HEK293 (cell line): ENCODE results near the gene ESPL1.

Experiments
- CTCF ChIA-PET: fragments of 350-600 bp; formaldehyde crosslinking; extraction: SDS; loops from one replicate; lab custom pipeline; 2021; ENCODE audit warnings: antibody characterized with exemption; lab: Yijun Ruan, JAX
- POLR2A ChIA-PET: fragments of 300-600 bp; formaldehyde crosslinking; extraction: SDS; loops from one replicate; lab custom pipeline; 2020; ENCODE audit warnings: antibody characterized with exemption, inconsistent platforms; lab: Yijun Ruan, JAX
- H3K27ac ChIP-seq: fragments of 200-500 bp; sonication (Bioruptor generic); 2 replicates; pipeline ENCODE4 v1.5.1; 2014; ENCODE audit warnings: low read depth, low read length, control low read depth, inconsistent platforms; ENCODE audit errors: extremely low read depth
- H3K36me3 ChIP-seq, 2 experiments: fragments of 200-500 bp in 1 of 2; sonication (Bioruptor generic) in 1 of 2; 1 replicate in 1 of 2; 2 replicates in 1 of 2; pipeline ENCODE4 v1.5.1; 2014 to 2017; ENCODE audit warnings: inconsistent platforms in 2 of 2, low read length in 2 of 2; ENCODE audit not compliant: control insufficient read depth in 2 of 2, insufficient read depth in 1 of 2
- H3K4me1 ChIP-seq: fragments of 200-500 bp; sonication (Bioruptor generic); 2 replicates; pipeline ENCODE4 v1.5.1; 2014; ENCODE audit warnings: mild to moderate bottlenecking, low read length, inconsistent platforms; ENCODE audit not compliant: control insufficient read depth, insufficient read depth
- H3K4me3 ChIP-seq: 2 replicates; pipeline ENCODE4 v1.5.1; 2011; ENCODE audit warnings: low read depth, mild to moderate bottlenecking, control low read depth, low read length, moderate library complexity
- H3K9me3 ChIP-seq: fragments of 200-500 bp; sonication (Bioruptor generic); 2 replicates; pipeline ENCODE4 v1.5.1; 2014; ENCODE audit warnings: low read depth, low read length, inconsistent platforms; ENCODE audit not compliant: control insufficient read depth, insufficient read depth
- AEBP2 ChIP-seq: fragments of 450-650 bp; formaldehyde crosslinking; IDR thresholded peaks from 2 replicates; pipeline ENCODE4 v1.5.1; 2016; ENCODE audit warnings: missing biosample characterization, missing genetic modification characterization, borderline replicate concordance
- CTCF ChIP-seq: fragments of 450-650 bp; formaldehyde crosslinking; IDR thresholded peaks from 2 replicates; pipeline ENCODE4 v1.5.1; 2016; ENCODE audit warnings: missing biosample characterization, missing genetic modification characterization
- PRDM2 ChIP-seq: fragments of 450-650 bp; formaldehyde crosslinking; IDR thresholded peaks from 2 replicates; pipeline ENCODE4 v1.5.1; 2016; ENCODE audit warnings: missing biosample characterization, missing genetic modification characterization, borderline replicate concordance
- PRDM6 ChIP-seq: fragments of 450-650 bp; formaldehyde crosslinking; IDR thresholded peaks from 2 replicates; pipeline ENCODE4 v1.5.1; 2017; ENCODE audit warnings: missing biosample characterization, missing genetic modification characterization
- RBAK ChIP-seq: fragments of 450-650 bp; formaldehyde crosslinking; IDR thresholded peaks from 2 replicates; pipeline ENCODE4 v1.5.1; 2016; ENCODE audit warnings: missing biosample characterization, missing genetic modification characterization
- REPIN1 ChIP-seq: fragments of 450-650 bp; formaldehyde crosslinking; IDR thresholded peaks from 2 replicates; pipeline ENCODE4 v1.5.1; 2017; ENCODE audit warnings: missing biosample characterization, missing genetic modification characterization, low read depth
- ZEB2 ChIP-seq: fragments of 450-650 bp; formaldehyde crosslinking; IDR thresholded peaks from 2 replicates; pipeline ENCODE4 v1.5.1; 2016; ENCODE audit warnings: missing biosample characterization, missing genetic modification characterization
- ZNF148 ChIP-seq: fragments of 450-650 bp; formaldehyde crosslinking; IDR thresholded peaks from 2 replicates; pipeline ENCODE4 v1.5.0; 2017; ENCODE audit warnings: missing biosample characterization, missing genetic modification characterization, borderline replicate concordance
- ZNF23 ChIP-seq: fragments of 450-650 bp; formaldehyde crosslinking; IDR thresholded peaks from 2 replicates; pipeline ENCODE4 v1.5.1; 2016; ENCODE audit warnings: missing biosample characterization, missing genetic modification characterization, borderline replicate concordance
- ZNF280C ChIP-seq: fragments of 450-650 bp; formaldehyde crosslinking; IDR thresholded peaks from 2 replicates; pipeline ENCODE4 v1.5.1; 2016; ENCODE audit warnings: missing biosample characterization, missing genetic modification characterization
- ZNF548 ChIP-seq: fragments of 450-650 bp; formaldehyde crosslinking; IDR thresholded peaks from 2 replicates; pipeline ENCODE4 v1.5.1; 2016; ENCODE audit warnings: missing biosample characterization, missing genetic modification characterization
- ZSCAN18 ChIP-seq: fragments of 450-650 bp; formaldehyde crosslinking; IDR thresholded peaks from 2 replicates; pipeline ENCODE4 v1.5.1; 2016; ENCODE audit warnings: missing biosample characterization, missing genetic modification characterization

The ESPL1 gene

GRCh38 chr12:53254816-53255545 lies 13.1 kb upstream of the ESPL1 start:
- Histone ChIP-seq H3K27ac (no peak overlapping the region), H3K9me3 (no peaks in the 10 kb centered on the region), H3K4me3 (no peak overlapping the region), H3K36me3 (peaks cover 0 to 22% of the 10 kb centered on the region in 2 experiments; a peak in 1 of 3 replicates), H3K4me1 (peaks cover 4% of the 10 kb centered on the region; the same call in 1 of the 2 replicates)
- TF ChIP-seq RBAK (tag by site-specific recombination), result no peak
- no peak for TF ChIP-seq ZNF23 (tag by site-specific recombination)
- no peak for TF ChIP-seq ZEB2 (tag by site-specific recombination)
- no peak for TF ChIP-seq ZNF148 (tag by site-specific recombination)
- no peak for TF ChIP-seq PRDM6 (tag by site-specific recombination)
- POLR2A ChIA-PET, result no interaction called here
- CTCF ChIA-PET, result interaction anchor here (0.6 to 4.6 kb wide), 2 partner anchors 26 to 41 kb away, joined by 3 to 53 read pairs; no protein-coding TSS in a partner anchor

GRCh38 chr12:53255996-53256395 lies 12.1 kb upstream of the ESPL1 start:
- ChIA-PET CTCF (interaction anchor here (0.6 kb wide), 1 partner anchor 322 kb away, joined by 3 read pairs; no protein-coding TSS in a partner anchor), POLR2A (no interaction called here)
- Histone ChIP-seq H3K27ac (no peak overlapping the region), H3K9me3 (no peaks in the 10 kb centered on the region), H3K4me1 (peaks cover 4% of the 10 kb centered on the region; the same call in 1 of the 2 replicates), H3K4me3 (no peak overlapping the region), H3K36me3 (peaks cover 0 to 22% of the 10 kb centered on the region in 2 experiments; a peak in 1 of 3 replicates)
- TF ChIP-seq ZNF548 (no peak), ZNF280C (tag by site-specific recombination) (no peak), ZSCAN18 (tag by site-specific recombination) (no peak), CTCF (tag by site-specific recombination) (no peak), PRDM2 (tag by site-specific recombination) (no peak), REPIN1 (tag by site-specific recombination) (no peak), AEBP2 (no peak)
